GM21717 (cell line): Measurements from ENCODE around the gene S100A4.
"Not testable (repeated sequence)": the region's sequence is repeated elsewhere in the genome, so short reads cannot be mapped to it uniquely, and the experiment has no call there.

Experiments used
- ATAC-seq: cut with Tn5 transposase; IDR thresholded peaks from one replicate; pipeline ENCODE4 v1.9.1; 2021; ENCODE audit warnings: mild to moderate bottlenecking, moderate library complexity; ENCODE audit not compliant: unreplicated experiment

Gene S100A4

GRCh38 chr1:153545067-153546055 is at the start of gene S100A4:
TSS of gene S100A4 (minus strand) at chr1:153545806. CDS start at chr1:153544794, 1,012 bp downstream.
- ATAC-seq, result no peak

DNA sequence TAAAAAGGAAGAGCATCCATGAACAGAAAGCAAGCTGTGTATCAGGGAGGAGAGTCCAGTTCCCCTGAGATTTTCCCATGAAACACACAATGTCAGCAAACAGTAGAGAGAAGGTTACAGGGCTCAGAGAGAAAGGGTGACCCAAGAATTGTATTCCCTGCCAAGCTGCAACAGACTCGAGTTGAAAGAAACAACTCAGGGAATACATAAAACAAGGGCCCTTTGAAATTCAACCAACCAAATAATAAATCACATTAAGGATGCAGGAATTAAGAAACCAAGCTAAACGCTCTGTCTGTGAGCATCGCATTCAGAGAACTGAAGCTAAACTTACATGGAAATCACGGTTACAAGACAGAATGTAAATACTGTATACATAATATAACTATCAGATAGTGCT is 47.1 kb upstream of the S100A4 start:
- no peak for ATAC-seq

GRCh38 chr1:153588482-153588881 is 42.9 kb upstream of the S100A4 start:
- ATAC-seq, result no peak

DNA sequence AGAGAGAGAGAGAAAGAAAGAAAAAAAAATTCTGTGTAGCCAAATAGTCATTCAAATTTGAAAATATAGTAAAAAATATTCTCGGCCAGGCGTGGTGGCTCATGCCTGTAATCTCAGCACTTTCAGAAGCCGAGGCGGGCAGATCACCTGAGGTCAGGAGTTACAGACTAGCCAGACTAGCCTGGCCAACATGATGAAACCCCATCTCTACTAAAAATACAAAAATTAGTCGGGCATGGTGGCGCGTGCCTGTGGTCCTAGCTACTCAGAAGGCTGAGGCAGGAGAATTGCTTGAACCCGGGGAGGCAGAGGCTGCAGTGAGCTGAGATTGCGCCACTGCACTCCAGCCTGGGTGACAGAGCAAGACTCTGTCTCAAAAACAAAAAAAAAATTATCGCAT is 42.4 kb upstream of the S100A4 start:
- ATAC-seq, result not testable (repeated sequence)

DNA sequence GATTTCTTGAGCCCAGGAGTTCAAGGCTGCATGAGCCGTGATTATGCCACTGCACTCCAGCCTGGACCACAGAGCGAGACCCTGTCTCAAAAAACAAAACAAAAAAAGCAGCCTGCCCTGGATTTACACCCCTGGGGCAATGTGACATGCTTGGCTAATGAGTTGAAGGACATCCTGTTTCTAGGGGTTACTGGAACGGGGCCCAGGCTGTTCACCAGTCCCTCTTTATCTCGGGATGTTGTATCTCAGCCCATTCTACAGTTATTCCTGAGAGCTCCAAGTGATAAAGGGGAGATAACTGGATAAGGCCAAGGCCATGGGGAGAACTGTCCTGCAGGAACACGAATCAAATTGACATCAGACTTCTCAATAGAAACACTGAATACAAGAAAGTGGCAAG is 41.7 kb upstream of the S100A4 start:
- no peak for ATAC-seq

GRCh38 chr1:153586347-153586746 is 40.7 kb upstream of the S100A4 start:
- ATAC-seq, result no peak

- no peak for ATAC-seq
Measured at GRCh38 chr1:153585006-153585405, 39.4 kb upstream of the S100A4 start.

- ATAC-seq, result no peak
Measured at GRCh38 chr1:153583976-153584375, 38.4 kb upstream of the S100A4 start.

DNA sequence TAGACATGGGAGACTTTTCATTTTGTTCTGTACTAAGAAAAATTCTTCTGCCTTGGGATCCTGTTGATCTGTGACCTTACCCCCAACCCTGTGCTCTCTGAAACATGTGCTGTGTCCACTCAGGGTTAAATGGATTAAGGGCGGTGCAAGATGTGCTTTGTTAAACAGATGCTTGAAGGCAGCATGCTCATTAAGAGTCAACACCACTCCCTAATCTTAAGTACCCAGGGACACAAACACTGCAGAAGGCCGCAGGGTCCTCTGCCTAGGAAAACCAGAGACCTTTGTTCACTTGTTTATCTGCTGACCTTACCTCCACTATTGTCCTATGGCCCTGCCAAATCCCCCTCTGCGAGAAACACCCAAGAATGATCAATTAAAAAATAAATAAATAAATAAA is 37.9 kb upstream of the S100A4 start:
- not testable (repeated sequence) for ATAC-seq

DNA sequence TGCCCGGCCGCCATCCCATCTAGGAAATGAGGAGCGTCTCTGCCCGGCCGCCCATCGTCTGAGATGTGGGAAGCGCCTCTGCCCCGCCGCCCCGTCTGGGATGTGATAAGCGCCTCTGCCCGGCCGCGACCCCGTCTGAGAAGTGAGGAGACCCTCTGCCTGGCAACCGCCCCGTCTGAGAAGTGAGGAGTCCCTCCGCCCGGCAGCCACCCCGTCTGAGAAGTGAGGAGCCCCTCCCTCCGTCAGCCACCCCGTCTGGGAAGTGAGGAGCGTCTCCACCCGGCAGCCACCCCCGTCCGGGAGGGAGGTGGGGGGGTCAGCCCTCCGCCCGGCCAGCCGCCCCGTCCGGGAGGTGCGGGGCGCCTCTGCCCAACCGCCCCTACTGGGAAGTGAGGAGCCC is 37.2 kb upstream of the S100A4 start:
- not testable (repeated sequence) for ATAC-seq

DNA sequence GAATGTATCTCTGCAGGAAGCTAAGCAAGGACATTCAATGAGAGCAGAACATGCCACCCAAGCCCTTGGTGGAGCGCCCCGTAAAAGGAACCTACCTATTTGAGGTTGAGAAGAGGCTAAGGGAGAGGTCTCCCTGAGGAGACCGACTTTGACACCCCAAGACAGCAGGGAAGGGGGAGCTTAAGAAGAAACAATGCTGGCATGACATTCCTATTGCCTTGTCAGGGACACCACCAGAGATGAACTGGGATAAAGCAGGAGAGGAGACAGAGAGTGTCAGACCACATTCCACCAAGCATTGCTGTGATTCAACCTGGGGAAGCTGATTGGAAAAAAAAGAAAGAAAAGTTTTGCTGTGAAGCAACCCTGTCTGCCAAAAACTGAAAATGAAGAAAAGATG is 33.3 kb upstream of the S100A4 start:
- no peak for ATAC-seq

DNA sequence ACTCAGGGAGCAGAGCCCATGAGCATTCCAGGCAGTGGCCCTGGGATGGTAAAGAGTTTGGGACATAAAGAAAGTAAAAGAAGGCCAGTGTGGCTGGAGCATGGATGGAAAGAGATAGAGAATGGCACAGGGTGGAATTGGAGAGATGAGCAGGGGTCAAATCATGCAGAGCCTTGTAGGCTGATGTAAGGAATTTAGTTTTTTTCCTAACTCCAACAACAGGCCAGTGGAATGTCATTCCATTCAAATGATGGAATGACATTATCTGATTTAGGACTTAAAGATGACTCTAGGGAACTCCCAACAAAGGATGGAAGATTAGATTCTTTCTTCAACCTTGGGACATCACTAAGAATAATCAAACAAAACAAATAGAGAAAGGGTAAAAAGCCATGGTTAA is 32.9 kb upstream of the S100A4 start:
- no peak for ATAC-seq

DNA sequence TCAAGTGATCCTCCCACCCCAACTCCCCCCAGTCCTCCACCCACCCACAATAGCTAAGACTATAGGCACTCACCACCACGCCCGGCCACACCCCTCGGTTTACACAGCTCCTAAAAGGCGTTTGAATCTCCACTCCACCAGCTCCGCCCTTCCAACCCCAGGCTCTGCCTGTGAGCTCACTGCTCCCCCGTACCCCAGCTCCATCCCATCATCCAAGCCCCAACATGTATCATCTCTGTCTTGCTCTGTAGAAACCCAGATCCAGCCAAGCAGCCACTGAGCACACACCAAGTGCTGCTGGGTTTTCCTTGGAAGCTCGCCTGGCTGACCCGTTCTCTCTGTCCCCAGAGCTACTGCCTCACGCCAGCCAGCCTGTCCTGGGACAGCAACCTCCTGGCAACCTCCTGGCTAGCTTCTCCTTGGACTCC is 32.0 kb upstream of the S100A4 start:
- no peak for ATAC-seq

GRCh38 chr1:153577138-153577537 is 31.5 kb upstream of the S100A4 start:
- no peak for ATAC-seq

GRCh38 chr1:153575497-153575896 is 29.9 kb upstream of the S100A4 start:
- ATAC-seq, result not testable (repeated sequence)

GRCh38 chr1:153575081-153575491 is 29.5 kb upstream of the S100A4 start:
- ATAC-seq, result not testable (repeated sequence)

- no peak for ATAC-seq
Measured at GRCh38 chr1:153573351-153573750, 27.7 kb upstream of the S100A4 start.

DNA sequence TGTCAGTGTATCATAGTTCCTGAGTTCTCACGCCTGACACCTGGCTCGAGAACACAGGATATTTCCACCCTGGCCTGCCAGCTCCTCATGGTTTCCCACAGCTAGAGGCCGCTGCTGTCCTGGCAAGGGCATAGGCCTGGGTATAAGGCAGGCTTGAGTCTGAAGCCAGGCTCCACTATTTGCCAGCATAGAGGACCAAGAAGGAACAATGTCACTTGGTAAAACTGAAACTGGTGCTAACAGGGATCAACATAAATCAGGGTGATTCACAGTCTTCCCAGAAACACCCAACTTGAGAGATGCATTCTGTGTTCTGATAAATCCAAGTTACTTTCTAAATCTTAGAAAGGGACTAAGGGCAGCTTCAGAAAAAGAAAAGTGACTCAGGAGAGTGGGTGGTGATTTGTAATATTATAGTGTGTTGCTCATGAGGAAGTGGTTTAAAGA is 27.0 kb upstream of the S100A4 start:
- ATAC-seq, result peak; percentile 65

DNA sequence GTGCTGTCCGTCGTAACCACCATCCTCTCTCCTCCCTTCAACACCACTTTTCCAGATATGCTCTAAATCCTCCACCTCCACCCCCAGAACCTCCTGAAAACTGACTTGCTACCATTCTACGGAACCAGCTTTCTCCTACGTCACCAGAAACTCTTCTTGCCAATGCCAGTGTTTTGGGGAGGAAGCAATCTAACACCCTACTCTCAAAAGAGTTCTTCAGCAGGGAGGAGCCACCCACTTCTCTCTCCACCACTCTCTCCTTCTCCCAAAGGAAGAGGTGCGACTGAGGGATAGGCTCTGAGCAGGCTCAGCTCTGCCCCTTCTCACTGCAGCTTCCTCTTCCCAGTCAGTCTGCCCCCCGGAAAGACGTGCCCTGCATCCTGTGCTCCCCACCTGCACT is 26.1 kb upstream of the S100A4 start:
- no peak for ATAC-seq

DNA sequence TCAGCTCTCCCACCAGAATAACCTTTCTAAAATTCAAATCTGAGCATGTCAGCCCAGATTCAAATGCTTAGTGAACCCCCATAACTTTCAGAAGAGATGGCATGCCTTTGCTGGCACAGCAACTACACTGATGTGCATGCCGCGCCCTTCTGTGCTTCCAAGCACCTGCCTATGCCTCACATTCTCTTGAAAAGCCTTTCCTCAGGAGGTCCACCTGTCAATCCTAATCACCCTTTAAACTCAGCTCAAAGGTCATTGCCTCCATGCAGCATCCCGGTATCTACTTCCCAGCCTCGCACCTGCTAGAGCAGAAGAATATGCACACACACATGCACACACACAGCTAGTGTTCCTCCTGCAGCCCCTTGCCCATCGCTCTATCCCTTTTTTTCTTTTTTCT is 25.3 kb upstream of the S100A4 start:
- no peak for ATAC-seq

- ATAC-seq, result no peak
Measured at GRCh38 chr1:153569465-153569864, 23.9 kb upstream of the S100A4 start.

DNA sequence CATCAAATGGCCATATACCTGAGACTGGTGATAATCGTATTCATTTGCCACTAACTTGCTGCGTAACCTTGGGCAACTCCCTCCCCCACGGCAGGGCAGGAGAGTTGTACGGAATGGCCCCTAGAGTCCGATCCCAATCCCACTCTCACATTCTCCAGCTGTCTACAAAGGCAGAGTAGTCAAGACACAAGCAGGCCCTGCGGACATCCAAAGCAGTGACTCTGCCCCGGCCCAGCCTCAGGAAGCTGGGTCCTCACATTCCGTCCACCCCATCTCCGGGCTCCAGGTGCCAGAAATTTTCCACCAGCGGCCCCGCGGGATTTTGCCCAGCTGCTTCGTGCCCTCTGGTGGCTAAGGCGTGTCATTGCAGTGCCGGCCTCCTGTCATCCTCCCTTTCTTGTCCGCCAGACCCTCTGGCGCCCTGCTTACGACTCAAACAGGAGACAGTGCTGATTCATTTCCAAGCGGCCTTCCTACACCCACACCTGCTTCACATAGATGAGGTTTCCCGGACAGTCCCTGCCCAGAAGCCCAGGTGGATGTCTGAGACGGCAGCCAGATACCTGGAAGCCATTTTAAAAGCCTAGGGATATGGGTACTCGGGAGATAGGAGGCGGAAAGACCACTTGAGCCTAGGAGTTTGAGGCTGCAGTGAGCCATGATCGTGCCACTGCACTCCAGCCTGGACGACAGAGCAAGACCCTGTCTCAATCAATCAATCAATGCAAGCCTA is 22.9 kb upstream of the S100A4 start:
- no peak for ATAC-seq
